ENCODE results near the gene CD9.

The CD9 gene

GRCh38 chr12:6211421-6211869 lies 11.2 kb downstream of the CD9 start:
- no peak for TF ChIP-seq CTCF (IDR thresholded peaks at IDR 0.05; ENCODE audit: low read depth, low read length)
- no peak for TF ChIP-seq MYC (IDR thresholded peaks at IDR 0.05; ENCODE audit: low read depth, low read length)
- TF ChIP-seq MAX (IDR thresholded peaks at IDR 0.05; ENCODE audit: low read depth, low read length): no peak
- no peak for TF ChIP-seq POLR2A (IDR thresholded peaks at IDR 0.05; ENCODE audit: extremely low read depth, insufficient read length)
- H3K4me3 ChIP-seq (ENCODE audit: low read depth, low read length): no peak overlapping the region
- DNase-seq (ENCODE audit: low read depth): no peak

- no peak for TF ChIP-seq MYC (IDR thresholded peaks at IDR 0.05; ENCODE audit: low read depth, low read length)
- TF ChIP-seq MAX (IDR thresholded peaks at IDR 0.05; ENCODE audit: low read depth, low read length): no peak
- no peak for TF ChIP-seq POLR2A (IDR thresholded peaks at IDR 0.05; ENCODE audit: extremely low read depth, insufficient read length)
- no peak for TF ChIP-seq CTCF (IDR thresholded peaks at IDR 0.05; ENCODE audit: low read depth, low read length)
- no peak for DNase-seq (ENCODE audit: low read depth)
- H3K4me3 ChIP-seq (ENCODE audit: low read depth, low read length): no peak overlapping the region
These were observed 11.9 kb downstream of the CD9 start for GRCh38 chr12:6212086-6212485.

DNA sequence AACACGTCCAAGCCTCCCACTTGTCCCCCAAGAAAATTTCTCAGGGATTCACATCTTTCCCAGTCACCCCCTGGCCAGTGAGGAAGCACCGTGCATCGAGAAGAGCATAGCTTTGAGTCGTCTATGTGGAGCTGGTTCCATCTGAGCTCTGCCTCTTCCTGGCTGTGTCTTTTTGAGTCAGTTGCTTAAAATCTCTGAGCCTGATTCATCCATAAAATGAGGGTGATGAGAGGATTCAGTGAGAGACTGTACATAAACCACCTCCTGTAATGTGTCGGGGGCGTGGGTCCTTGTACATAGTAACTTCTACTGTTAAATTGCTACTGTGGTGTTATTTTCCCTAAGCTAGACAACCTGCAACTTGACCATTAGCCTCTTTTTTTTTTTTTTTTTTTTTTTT lies 13.8 kb downstream of the CD9 start:
- no peak overlapping the region for H3K4me3 ChIP-seq (ENCODE audit: low read depth, low read length)
- no peak for DNase-seq (ENCODE audit: low read depth)
- TF ChIP-seq CTCF (IDR thresholded peaks at IDR 0.05; ENCODE audit: low read depth, low read length): no peak
- no peak for TF ChIP-seq MAX (IDR thresholded peaks at IDR 0.05; ENCODE audit: low read depth, low read length)
- no peak for TF ChIP-seq POLR2A (IDR thresholded peaks at IDR 0.05; ENCODE audit: extremely low read depth, insufficient read length)

DNA sequence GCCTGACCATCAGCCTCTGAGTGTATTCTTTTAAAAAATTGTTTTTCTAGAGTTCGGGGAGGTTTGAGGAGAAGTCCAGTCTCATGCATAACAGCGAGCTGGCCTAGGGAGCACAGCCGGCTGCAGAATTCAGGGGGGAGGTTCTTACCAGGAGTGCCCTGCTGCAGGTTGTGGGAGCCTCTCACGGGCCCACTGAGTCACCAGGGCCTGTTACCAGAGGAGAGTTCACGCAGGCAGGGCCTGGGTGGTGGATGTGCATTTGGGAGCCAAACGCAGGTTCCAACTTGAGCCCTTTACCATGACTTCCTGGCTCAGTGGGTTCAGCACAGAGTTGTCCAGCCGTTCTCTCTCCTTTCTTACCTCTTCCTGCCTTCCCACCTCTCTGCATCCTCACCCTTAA lies 14.4 kb downstream of the CD9 start:
- DNase-seq (ENCODE audit: low read depth): no peak
- H3K4me3 ChIP-seq (ENCODE audit: low read depth, low read length): no peak overlapping the region
- TF ChIP-seq MAX (IDR thresholded peaks at IDR 0.05; ENCODE audit: low read depth, low read length) (no peak), POLR2A (IDR thresholded peaks at IDR 0.05; ENCODE audit: extremely low read depth, insufficient read length) (no peak), MYC (IDR thresholded peaks at IDR 0.05; ENCODE audit: low read depth, low read length) (no peak), CTCF (IDR thresholded peaks at IDR 0.05; ENCODE audit: low read depth, low read length) (no peak)

- TF ChIP-seq MAX (IDR thresholded peaks at IDR 0.05; ENCODE audit: low read depth, low read length) (no peak), CTCF (IDR thresholded peaks at IDR 0.05; ENCODE audit: low read depth, low read length) (no peak), POLR2A (IDR thresholded peaks at IDR 0.05; ENCODE audit: extremely low read depth, insufficient read length) (no peak), MYC (IDR thresholded peaks at IDR 0.05; ENCODE audit: low read depth, low read length) (no peak)
- H3K4me3 ChIP-seq (ENCODE audit: low read depth, low read length): no peak overlapping the region
- no peak for DNase-seq (ENCODE audit: low read depth)
These were observed 15.1 kb downstream of the CD9 start for GRCh38 chr12:6215120-6215807.
